GM21528 (cell line): ENCODE measurements around the gene LIN37.
A peak's percentile ranks its signal among the peaks of the same experiment; 100 is the strongest.

Source experiments
- ATAC-seq: cut with Tn5 transposase; IDR thresholded peaks from one replicate; pipeline ENCODE4 v1.9.1; 2021; ENCODE audit warnings: mild to moderate bottlenecking, moderate library complexity; ENCODE audit not compliant: unreplicated experiment, low FRiP score

Gene LIN37, protein sequence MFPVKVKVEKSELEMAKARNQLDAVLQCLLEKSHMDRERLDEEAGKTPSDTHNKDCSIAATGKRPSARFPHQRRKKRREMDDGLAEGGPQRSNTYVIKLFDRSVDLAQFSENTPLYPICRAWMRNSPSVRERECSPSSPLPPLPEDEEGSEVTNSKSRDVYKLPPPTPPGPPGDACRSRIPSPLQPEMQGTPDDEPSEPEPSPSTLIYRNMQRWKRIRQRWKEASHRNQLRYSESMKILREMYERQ

DNA sequence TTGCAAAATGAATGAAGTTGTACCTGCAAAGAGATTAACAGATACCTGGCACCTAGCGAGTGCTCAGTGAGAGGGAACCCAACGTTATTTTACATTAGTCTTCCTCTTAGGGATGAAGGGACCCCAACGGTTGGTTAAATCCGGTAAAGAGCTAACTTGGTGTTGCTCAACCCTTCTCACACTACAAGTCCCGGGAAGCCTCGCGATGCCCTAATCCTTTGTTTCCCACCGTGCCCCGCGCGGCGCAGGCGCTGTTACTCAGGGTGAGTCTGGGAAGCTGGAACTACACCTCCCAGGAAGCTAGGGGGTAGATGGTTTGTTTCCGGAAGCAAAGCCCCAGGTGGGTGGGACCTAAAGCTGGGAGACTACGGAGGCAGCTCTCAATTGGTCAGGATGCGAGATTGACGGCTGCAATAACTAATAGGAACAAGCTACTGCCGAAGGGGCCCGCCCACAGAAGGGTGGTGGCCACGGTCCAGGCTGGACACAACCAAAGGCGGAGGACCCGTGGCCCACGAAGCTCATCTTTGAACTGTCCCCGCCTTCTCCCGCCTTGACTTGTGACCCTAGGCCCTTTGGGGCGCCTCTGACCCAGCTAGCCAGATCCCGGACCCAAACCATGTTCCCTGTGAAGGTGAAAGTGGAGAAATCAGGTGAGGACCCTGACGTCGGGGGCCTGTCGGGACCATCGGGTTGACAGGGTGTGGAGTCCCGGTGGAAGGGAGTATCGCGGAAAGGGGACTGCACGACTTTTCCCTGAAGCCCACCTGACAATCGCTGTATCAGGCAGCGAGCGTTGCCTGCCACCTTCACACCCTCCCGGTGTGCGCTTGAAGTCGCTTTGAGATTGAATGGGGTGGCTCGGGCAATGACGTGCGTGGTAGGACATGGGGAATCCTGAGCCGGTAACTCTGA, at the start of gene LIN37:
Gene LIN37, plus strand, starts transcription at position 471 of the 915 bp plus-strand sequence. Its CDS starts 149 bp downstream, at position 620.
- peak; percentile 58 for ATAC-seq

DNA sequence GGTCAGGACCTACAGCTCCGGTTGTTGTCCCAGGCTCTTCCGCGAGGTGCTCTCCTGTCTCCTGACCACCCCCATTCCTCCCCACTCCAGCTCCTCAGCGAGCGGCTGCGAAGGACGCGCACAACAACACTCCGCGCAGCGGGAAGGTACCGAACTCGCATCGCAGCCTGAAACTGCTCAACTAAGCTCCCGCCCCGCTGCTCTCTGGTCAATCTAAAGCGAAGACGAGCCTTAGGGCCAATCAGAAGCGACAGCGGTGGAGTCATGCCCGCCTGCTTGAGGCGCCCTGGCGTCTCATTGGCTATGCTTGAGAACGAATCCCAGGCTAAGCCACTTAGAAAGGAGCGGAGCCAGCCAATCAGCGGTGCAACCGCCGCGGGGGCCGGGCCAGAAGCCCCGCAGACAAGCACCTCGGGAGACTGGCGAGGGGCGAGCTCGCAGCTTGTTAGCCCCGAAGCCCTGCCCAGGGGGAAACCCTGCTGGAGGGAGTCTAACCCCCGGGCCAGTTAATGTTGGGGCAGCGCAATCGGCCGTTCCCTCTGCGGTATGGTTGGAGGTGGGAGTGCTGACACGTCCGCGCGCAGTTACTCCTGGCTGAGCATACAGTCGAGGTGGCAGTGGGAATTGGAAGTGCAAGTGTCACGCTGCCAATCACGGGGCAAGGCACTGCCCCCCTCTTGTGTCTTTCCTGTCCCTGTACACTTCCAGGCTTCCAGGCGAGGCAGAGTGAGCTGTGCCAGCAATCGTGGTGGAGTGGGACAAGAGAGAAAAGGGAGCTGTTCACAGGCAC, 46.0 kb upstream of the LIN37 start:
- peak; percentile 89 for ATAC-seq

DNA sequence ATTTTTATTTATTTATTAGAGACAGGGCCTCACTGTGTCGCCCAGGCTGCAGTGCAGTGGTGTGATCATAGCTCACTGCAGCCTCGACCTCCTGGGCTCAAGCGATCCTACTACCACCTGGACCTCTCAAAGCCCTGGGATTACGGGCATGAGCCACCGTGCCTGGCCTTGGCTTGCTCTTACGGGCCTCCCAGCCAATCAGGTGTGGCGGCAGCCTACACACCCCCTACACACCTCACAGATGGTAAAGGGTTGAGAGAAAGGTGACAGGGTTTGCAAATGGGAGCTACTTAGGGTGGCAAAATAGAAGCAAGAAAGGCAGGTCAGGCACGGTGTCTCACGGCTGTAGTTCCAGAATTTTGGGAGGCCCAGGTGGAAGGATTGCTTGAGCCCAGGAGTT, 45.0 kb upstream of the LIN37 start:
- no peak for ATAC-seq

DNA sequence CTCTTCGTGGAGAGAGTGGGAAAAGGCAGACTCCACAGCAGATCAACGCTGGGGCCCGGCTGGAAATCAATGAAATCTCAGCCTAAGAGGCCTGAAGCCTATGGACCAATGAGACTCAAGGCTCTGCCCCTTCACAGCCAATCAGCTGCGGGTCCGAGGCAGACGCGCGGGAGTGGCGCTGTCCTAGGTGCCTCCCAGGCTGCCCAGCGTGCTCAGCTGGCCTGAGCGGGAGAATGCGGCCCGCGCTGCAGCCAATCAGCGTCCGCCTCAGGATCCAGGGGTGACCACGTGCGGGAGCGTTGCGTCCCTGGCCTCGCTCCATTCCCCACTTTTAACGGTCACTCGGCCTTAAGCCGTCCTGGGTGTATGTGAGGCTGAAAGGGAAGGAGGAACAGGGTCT, 44.2 kb upstream of the LIN37 start, which contains the start of gene ZBTB32:
Gene ZBTB32, plus strand, starts transcription at position 341 of the 400 bp plus-strand sequence. CDS start 10,069 bp downstream, outside the sequence.
- ATAC-seq, result no peak

DNA sequence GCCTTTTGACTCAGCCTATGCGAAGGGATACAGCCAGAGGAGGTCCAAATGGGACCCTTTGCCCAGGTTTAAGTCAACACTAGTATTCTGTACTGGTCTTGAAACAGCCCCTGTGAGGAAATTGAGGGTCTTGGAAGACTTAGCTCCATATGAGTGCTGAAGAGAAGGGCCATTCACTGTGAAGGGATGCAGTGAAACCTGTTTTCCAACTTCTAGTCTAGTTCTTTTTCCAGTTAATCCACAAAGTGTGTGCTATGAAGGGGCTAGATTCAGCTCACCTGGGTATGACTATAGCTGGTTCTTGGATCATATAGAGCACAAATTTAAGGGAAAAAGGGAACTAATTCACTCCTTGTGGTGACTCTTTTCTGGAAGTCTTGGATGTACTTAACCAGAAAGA, 40.0 kb upstream of the LIN37 start:
- ATAC-seq, result no peak

DNA sequence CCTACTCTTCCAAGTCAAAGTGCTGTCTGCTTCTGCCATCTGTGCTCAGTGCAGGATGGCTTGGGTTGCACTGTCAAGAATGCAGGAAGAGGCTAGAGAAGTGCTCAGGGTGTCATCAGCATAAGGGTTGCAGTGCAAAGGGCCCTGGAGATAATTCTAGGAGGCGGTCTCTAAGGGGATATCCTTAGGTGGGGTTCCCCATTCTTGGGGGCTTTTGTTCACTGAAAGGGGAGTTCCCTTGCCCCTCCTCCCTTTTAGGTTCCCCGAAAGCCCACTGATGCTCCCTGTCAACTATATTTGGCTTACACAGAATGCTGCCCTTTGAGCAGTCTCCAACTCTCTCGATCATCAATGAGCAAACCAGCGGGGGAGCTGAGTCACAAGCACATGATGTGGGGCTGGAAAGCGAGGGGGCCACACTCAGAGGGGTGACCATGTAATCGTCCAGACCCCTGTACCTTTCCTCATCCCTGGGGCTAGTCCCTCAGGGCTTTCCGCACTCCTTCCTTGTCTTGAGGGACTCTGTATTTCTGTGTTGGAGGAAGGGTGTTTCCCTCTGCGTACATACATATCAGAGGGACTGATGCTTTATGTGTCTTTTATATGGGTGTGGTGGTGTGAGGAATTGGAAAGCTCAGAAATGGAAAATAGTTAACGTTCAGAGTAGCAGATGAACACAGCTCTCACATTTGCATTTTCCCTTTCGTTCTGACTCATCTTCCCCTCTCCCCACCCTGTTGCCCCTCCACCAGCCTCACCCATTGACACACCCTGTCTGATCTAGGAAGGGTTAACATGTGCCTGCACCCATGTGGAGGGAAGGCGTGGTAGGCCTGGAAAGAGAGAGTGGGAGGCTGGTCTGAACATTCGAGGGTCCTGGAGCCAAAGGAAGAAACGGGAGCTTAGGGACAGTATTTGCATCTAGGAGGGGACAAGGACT, 37.3 kb upstream of the LIN37 start:
- ATAC-seq, result peak; percentile 20

DNA sequence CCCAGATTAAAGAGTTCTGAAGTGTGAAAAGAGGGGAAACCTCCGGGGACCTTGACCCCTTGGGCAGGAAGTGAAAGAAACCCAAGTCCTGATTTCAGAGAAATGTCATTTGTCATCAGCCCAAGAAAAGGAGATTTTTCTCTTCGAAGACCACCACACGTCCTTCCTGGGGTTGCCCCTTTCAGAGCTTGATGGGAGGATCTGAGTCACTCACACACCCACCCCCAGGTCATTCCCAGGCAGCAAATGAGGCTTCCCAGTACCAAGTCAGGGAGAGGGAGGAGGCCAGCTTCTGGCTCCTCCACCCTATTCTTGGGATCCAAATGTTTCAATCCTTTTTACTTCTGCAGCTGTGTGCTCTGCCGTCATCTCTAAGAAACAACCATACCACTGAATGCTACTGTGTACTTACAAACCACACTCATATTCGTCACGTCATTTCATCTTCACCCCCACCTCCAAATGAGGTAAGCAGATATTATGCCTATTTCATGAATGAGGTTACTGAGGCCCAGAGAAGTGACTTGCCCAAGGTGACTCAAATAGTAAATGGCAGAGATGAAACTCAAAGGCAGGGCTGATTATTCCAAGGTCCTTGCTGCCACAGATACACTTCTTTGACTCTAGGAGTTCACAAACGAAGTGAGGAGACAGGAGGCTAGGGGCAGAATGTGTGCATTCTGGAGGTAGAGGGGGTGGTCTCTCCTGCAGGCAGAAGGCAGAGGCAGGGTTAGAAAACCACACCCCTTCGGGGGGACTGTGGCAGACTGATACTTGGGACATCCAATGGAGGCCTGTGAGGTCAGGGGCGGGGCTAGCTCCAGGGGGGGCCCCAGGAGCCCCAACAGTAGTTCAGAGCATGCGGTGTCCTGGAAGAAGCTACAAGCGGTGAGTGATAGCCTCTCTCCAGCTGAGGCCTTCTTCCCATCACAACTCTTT, 35.5 kb upstream of the LIN37 start:
- no peak for ATAC-seq

DNA sequence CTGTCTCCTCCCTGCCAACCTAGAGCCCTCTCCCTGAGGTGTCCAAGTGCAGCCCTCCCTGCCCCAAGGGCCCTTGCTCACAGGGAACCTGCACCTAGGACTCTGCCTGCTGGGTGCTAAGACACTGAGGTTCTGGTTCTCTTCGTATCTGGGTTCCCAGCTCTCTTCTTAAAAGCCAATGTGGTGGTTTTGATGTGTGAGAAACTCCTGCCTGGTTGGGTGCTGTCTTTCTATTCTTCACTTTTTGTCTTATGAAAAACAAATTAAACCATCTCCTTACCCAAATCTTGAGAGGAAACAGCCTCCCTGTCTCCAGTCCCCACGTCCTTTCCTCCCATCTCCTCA, 34.9 kb upstream of the LIN37 start:
- ATAC-seq, result no peak

DNA sequence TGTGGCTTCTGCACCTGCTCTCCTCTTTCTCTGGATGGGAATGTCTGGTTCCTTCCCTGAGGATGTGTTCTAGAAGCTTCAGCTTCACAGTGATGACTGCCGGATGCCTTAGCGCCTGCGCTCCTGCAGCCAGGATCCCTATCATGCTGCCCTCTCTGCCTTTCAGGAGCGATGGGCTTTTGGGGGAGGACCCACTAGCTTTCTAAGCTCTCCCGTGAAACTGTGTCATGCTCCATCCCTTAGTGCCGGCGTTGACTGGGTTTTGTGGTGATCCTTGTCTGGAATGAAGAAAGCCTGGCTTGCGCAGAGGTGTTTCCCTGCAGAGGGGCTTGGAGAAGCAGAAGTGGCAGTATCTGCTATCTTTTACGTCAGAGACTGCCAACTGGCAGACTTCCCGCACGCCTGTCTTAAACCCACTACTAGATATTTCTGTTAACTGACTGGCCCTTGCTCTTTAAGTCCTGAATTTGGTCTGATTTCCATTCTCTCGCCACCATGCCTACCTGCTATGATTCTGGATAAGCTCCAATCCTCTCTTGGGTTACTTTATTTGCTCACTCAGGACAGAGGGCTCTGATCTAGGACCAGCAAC, 34.4 kb upstream of the LIN37 start:
- no peak for ATAC-seq

DNA sequence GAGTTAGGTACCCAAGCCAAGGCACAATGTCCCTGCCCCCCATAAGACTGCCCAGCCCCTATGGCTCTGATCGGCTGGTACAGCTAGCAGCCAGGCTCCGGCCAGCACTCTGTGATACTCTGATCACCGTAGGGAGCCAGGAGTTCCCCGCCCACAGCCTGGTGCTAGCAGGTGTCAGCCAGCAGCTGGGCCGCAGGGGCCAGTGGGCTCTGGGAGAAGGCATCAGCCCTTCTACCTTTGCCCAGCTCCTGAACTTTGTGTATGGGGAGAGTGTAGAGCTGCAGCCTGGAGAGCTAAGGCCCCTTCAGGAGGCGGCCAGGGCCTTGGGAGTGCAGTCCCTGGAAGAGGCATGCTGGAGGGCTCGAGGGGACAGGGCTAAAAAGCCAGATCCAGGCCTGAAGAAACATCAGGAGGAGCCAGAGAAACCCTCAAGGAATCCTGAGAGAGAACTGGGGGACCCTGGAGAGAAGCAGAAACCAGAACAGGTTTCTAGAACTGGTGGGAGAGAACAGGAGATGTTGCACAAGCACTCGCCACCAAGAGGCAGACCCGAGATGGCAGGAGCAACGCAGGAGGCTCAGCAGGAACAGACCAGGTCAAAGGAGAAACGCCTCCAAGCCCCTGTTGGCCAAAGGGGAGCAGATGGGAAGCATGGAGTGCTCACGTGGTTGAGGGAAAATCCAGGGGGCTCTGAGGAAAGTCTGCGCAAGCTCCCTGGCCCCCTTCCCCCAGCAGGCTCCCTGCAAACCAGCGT, 33.6 kb upstream of the LIN37 start:
- ATAC-seq, result no peak

DNA sequence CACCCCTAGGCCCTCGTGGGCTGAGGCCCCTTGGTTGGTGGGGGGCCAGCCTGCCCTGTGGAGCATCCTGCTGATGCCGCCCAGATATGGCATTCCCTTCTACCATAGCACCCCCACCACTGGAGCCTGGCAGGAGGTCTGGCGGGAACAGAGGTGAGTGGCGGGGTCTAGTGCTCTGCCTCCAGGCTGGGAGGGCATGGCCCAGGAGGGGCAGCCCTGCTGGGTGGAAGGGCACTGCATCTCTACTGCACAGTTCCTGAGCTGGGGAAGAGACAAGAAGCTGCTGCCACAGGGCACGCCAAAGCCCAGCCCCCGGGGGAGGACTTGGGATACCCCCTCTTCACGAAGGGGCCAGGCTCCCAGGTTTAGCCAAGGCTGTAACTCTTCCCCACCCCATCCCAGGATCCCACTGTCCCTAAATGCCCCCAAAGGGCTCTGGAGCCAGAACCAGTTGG, 33.0 kb upstream of the LIN37 start:
- ATAC-seq, result no peak

DNA sequence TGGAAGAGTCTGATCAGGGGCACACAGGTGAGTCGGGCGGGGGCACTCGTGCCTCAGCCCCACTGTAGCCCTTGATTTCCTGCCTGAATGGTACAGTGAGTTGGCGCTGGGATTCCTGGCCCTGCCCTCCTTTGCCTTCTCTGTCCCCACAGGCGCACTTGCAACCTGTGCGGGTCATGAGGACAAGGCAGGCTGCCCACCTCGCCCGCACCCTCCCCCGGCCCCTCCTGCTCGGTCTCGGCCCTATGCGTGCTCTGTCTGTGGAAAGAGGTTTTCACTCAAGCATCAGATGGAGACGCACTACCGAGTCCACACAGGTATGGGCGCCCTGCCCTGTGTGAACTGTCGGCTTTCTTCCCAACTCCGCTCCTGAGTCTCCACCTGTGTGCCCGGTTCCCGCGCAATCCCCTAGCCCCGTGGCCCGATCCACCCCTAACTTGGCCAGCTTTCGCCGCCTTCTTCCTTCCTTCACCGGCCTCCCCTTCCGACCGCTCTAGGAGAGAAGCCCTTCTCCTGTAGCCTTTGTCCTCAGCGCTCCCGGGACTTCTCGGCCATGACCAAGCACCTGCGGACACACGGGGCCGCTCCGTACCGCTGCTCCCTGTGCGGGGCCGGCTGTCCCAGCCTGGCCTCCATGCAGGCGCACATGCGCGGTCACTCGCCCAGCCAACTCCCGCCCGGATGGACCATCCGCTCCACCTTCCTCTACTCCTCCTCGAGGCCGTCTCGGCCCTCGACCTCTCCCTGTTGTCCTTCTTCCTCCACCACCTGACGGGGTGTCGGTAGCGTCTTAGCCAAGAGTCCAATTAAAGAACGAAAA, 32.2 kb upstream of the LIN37 start:
- ATAC-seq, result no peak

DNA sequence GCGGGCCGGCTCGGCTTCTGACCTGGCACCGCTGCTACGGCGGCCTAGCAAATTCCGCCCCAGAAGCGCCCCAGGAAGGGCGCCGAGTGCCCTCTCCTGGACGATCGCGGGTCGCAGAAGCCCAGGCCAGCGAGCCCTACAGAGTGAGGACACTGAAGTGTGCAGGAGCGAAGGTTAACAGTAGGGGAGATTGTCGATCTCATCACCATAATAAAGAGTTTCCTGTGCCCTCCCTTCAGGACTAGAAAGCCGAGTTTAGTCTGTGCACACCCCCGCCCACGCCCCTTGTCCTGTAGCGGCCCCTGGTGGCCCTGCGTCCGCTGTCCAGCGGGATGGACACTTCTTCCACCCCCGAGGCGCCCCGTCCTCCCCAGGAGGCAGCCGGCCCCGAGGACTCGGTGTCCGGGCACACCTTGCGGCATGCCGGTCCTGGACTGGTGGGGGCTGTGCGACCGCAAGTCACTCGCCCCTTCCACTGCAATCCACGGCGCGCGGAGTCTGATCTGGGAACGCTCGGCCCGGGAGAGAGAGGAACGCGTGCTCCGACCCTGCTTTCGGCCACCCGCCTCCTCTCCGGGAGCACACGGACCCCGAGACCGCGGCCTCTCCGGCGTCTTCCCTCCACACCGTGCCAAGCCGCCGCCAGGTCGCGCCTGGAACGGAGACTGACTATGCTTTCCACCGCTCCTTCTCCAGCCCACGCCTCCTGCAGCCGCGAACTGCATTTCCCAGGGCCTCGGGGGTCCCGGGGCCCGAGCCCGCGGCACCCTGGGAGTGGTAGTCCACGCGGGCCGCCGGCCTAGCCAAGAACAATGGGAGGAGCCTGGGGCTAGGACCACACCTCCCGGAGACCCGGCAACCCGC, 31.3 kb upstream of the LIN37 start:
- peak; percentile 60 for ATAC-seq

DNA sequence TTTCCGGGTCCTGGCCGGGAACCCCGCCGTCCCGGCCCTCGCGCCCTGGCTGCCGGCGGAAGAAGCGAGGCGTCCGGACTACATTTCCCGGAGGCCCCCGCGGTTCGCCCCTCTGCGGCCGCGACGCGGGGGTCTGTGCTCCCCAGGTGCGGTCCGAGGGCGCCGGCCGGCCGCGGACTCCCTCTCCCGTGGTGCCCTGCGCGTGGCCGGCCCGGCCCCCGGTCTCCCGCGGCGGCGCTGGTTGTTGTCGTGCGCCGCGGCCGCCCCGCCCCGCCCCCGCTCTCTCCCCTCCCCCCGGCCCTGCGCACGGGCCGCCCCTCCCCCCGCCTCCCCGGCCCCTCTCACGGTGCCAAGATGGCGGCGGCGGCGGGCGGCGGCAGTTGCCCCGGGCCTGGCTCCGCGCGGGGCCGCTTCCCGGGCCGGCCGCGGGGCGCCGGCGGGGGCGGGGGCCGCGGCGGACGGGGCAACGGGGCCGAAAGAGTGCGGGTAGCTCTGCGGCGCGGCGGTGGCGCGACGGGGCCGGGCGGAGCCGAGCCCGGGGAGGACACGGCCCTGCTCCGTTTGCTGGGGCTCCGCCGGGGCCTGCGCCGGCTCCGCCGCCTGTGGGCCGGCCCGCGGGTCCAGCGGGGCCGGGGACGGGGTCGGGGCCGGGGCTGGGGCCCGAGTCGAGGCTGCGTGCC, 30.6 kb upstream of the LIN37 start, which contains the start of gene KMT2B:
Gene KMT2B, plus strand, starts transcription at position 339 of the 680 bp plus-strand sequence. Its CDS starts 16 bp downstream, at position 355.
- ATAC-seq, result peak; percentile 1

DNA sequence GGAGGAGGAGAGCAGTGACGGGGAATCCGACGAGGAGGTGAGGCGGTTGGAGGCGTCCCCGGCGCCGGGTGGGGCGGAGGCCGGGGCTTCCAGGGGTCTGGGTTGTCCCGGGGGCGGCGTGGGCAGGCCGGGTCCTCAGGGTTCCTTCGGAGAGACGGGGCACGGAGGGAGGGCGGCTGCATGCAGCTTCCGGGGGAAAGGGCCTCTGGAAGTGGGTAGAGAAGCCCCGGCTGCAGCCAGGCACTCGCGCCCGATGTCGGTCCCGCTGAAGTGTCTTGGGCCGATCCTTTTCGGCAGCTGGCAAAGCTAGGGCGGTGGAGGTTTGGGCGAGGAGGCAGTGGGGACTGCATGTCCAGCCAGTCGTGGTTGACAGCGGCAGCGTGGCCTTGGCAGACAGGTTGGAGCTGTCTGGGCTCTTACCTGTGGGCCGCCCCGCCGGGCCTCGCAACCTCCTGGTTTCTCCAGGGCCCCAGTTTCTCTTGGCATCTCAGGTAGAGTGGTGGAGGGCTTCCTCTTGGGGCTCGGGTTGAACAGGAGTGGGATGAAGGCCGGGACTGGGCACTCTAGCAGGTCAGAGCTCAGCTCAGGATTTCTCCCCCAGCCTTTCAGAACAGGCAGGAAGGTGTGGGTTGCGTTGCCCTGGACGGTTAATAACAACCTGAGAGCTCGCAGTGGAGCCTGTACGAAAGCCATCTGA, 29.9 kb upstream of the LIN37 start:
- peak; percentile 3 for ATAC-seq
